WI38 (cell line): Measurements from ENCODE around the gene ARHGAP32.

Experiments used
- H3K4me3 ChIP-seq: 2 replicates; pipeline ENCODE4 v1.5.1; 2011; ENCODE audit warnings: low read depth, mild to moderate bottlenecking, control low read depth, low read length
- CTCF ChIP-seq: IDR thresholded peaks from 2 replicates; pipeline ENCODE4 v1.5.1; 2012; ENCODE audit warnings: low read depth, mild to moderate bottlenecking, control low read depth, low read length

Gene ARHGAP32

GRCh38 chr11:128947773-128948172 lies 244.4 kb downstream of the ARHGAP32 start:
- no peak for TF ChIP-seq CTCF
- no peak overlapping the region for H3K4me3 ChIP-seq

GRCh38 chr11:128946648-128947047 lies 245.5 kb downstream of the ARHGAP32 start:
- no peak for TF ChIP-seq CTCF
- H3K4me3 ChIP-seq, result no peak overlapping the region

- no peak for TF ChIP-seq CTCF
- no peak overlapping the region for H3K4me3 ChIP-seq
These were observed 248.6 kb downstream of the ARHGAP32 start for GRCh38 chr11:128943428-128943976.

GRCh38 chr11:128942817-128943427 lies 249.2 kb downstream of the ARHGAP32 start, which contains the start of gene TP53AIP1:
TP53AIP1 (minus strand) TSS chr11:128942871; CDS start chr11:128937818, 5,053 bp downstream.
- no peak within 1 kb of the TSS for H3K4me3 ChIP-seq
- TF ChIP-seq CTCF, result no peak

- H3K4me3 ChIP-seq, result no peak overlapping the region
- TF ChIP-seq CTCF, result no peak
These were observed 249.9 kb downstream of the ARHGAP32 start for GRCh38 chr11:128942272-128942612.

GRCh38 chr11:128941573-128942271 lies 250.4 kb downstream of the ARHGAP32 start:
- no peak for TF ChIP-seq CTCF
- H3K4me3 ChIP-seq, result no peak overlapping the region

- no peak overlapping the region for H3K4me3 ChIP-seq
- TF ChIP-seq CTCF, result no peak
These were observed 251.0 kb downstream of the ARHGAP32 start for GRCh38 chr11:128941110-128941509.
